NCI-H345 (cell line): ENCODE results near the gene VANGL1.

Source experiments
- DNase-seq: peaks from one replicate; lab custom pipeline; 2025; lab: John Stamatoyannopoulos, UW

The VANGL1 gene

GRCh38 chr1:115744646-115745275, 103.0 kb downstream of the VANGL1 start:
- DNase-seq, result no peak

- DNase-seq, result no peak
These were observed 104.4 kb downstream of the VANGL1 start for GRCh38 chr1:115746021-115746690.
